Ishikawa (cell line): ENCODE measurements around the gene LRRC70.

Experiments used
- CEBPB ChIP-seq: IDR thresholded peaks from 2 replicates; pipeline ENCODE4 v1.6.1; 2012
- CREB1 ChIP-seq: IDR thresholded peaks from 2 replicates; pipeline ENCODE4 v1.6.1; 2012; ENCODE audit warnings: low read depth
- EGR1 ChIP-seq: IDR thresholded peaks from 2 replicates; pipeline ENCODE4 v1.6.1; 2012
- EP300 ChIP-seq: IDR thresholded peaks from 2 replicates; pipeline ENCODE4 v1.6.1; 2012; ENCODE audit warnings: borderline replicate concordance
- FOXM1 ChIP-seq: IDR thresholded peaks from 2 replicates; pipeline ENCODE4 v1.6.1; 2012; ENCODE audit warnings: low read depth, borderline replicate concordance
- MAX ChIP-seq: IDR thresholded peaks from 2 replicates; pipeline ENCODE4 v1.6.1; 2012
- NFIC ChIP-seq: IDR thresholded peaks from 2 replicates; pipeline ENCODE4 v1.6.1; 2012
- RAD21 ChIP-seq: IDR thresholded peaks from 2 replicates; pipeline ENCODE4 v1.6.1; 2012; ENCODE audit warnings: low read depth
- REST ChIP-seq: IDR thresholded peaks from 2 replicates; pipeline ENCODE4 v1.6.1; 2012; ENCODE audit warnings: low read depth, mild to moderate bottlenecking
- TAF1 ChIP-seq: IDR thresholded peaks from 2 replicates; pipeline ENCODE4 v1.6.1; 2012; ENCODE audit warnings: low read depth, mild to moderate bottlenecking
- TCF12 ChIP-seq: IDR thresholded peaks from 2 replicates; pipeline ENCODE4 v1.6.1; 2012; ENCODE audit warnings: low read depth
- TEAD4 ChIP-seq: IDR thresholded peaks from 2 replicates; pipeline ENCODE4 v1.6.1; 2012
- USF1 ChIP-seq: IDR thresholded peaks from 2 replicates; pipeline ENCODE4 v1.6.1; 2012
- YY1 ChIP-seq: IDR thresholded peaks from 2 replicates; pipeline ENCODE4 v1.6.1; 2012; ENCODE audit warnings: low read depth
- ZBTB7A ChIP-seq: IDR thresholded peaks from 2 replicates; pipeline ENCODE4 v1.6.1; 2012; ENCODE audit warnings: low read depth

The LRRC70 gene

GRCh38 chr5:62568143-62568542, 10.5 kb upstream of the LRRC70 start:
- no peak for TF ChIP-seq YY1
- TF ChIP-seq TAF1: no peak
- no peak for TF ChIP-seq RAD21
- TF ChIP-seq TCF12: no peak
- TF ChIP-seq MAX: no peak
- TF ChIP-seq USF1: no peak
- no peak for TF ChIP-seq NFIC
- no peak for TF ChIP-seq TEAD4
- TF ChIP-seq CEBPB: no peak
- no peak for TF ChIP-seq ZBTB7A
- TF ChIP-seq EGR1: no peak
- no peak for TF ChIP-seq EP300

GRCh38 chr5:62568800-62569432, 9.7 kb upstream of the LRRC70 start:
- TF ChIP-seq CREB1 (no peak), EGR1 (no peak), TAF1 (no peak), FOXM1 (no peak), NFIC (no peak), USF1 (no peak), TEAD4 (no peak), ZBTB7A (no peak), TCF12 (no peak), REST (no peak), RAD21 (no peak), MAX (no peak), EP300 (no peak), CEBPB (no peak)

GRCh38 chr5:62569470-62569869, 9.1 kb upstream of the LRRC70 start:
- no peak for TF ChIP-seq ZBTB7A

- TF ChIP-seq ZBTB7A (no peak), CREB1 (no peak), YY1 (no peak), EGR1 (no peak), TCF12 (no peak), NFIC (no peak), MAX (no peak), TEAD4 (no peak), FOXM1 (no peak), USF1 (no peak), REST (no peak), EP300 (no peak), TAF1 (no peak), CEBPB (no peak), RAD21 (no peak)
These were observed 5.6 kb upstream of the LRRC70 start for GRCh38 chr5:62572918-62573514.

- TF ChIP-seq ZBTB7A: no peak
- no peak for TF ChIP-seq TCF12
- TF ChIP-seq REST: no peak
- no peak for TF ChIP-seq TAF1
- no peak for TF ChIP-seq USF1
- no peak for TF ChIP-seq TEAD4
- TF ChIP-seq CREB1: no peak
- TF ChIP-seq MAX: no peak
- no peak for TF ChIP-seq EP300
- no peak for TF ChIP-seq RAD21
- TF ChIP-seq CEBPB: no peak
These were observed 4.0 kb upstream of the LRRC70 start for GRCh38 chr5:62574599-62574998.
